Skeletal muscle tissue (tissue), 4 donors: ENCODE data around the gene CFI. TPM values are rescaled to one million over a fixed set of nuclear protein-coding genes. Genes with fewer than 3 reads are reported as not detected.

ENCODE experiments used
- H3K27ac ChIP-seq: one replicate; pipeline ENCODE4 v1.7.0; 2013; ENCODE audit warnings: mild to moderate bottlenecking, low read depth, low read length, inconsistent platforms
- H3K27me3 ChIP-seq, 3 donors: one replicate each; pipeline ENCODE4 v1.7.0; 2013; ENCODE audit warnings: low read length in 3 of 3; ENCODE audit not compliant: control insufficient read depth in 3 of 3, insufficient read depth in 3 of 3
- H3K36me3 ChIP-seq, 3 donors: one replicate each; pipeline ENCODE4 v1.7.0; 2013; ENCODE audit warnings: low read length in 3 of 3; ENCODE audit not compliant: control insufficient read depth in 3 of 3, insufficient read depth in 3 of 3
- H3K4me1 ChIP-seq, 3 donors: one replicate each; pipeline ENCODE4 v1.7.0; 2013; ENCODE audit warnings: low read length in 3 of 3, mild to moderate bottlenecking in 3 of 3; ENCODE audit not compliant: control insufficient read depth in 3 of 3, insufficient read depth in 3 of 3
- H3K4me3 ChIP-seq, 3 donors: one replicate each; pipeline ENCODE4 v1.7.0; 2013; ENCODE audit warnings: low read length in 3 of 3
- H3K9ac ChIP-seq, 3 donors: one replicate each; pipeline ENCODE4 v1.7.0; 2013; ENCODE audit warnings: low read length in 3 of 3, mild to moderate bottlenecking in 3 of 3, moderate library complexity in 2 of 3, low read depth in 1 of 3
- H3K9me3 ChIP-seq, 3 donors: one replicate each; pipeline ENCODE4 v1.7.0; 2013; ENCODE audit warnings: low read length in 3 of 3; ENCODE audit not compliant: control insufficient read depth in 3 of 3
- total RNA-seq: library from RNA; depleted of rRNA; stranded (reverse); fragments of >200 nt; gene quantifications from one replicate; pipeline ENCODE4 v1.2.3, GENCODE V29; 2014
- donor health status: Osteomylitis.

Gene CFI
- total RNA-seq, 1 donor from 2014 or later, result 5.7 TPM

DNA sequence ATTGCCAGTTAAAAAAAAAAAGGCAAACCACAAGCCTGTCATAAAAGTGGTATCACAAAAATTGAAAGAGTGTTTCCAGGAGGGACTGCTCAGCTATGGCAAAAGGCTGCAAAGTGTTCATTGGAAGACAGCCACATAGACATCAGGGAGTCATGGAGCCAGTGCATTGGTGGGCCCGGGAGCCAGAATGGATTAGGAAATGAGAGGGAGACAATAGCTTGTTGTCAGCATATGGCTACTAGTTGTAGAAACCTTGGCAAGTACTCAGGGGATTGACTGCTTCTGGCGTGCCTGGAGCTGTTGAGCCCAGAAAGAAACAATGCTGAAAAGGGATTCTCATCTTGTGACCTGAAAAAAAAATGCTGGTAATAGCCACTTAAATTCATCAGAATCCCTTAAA lies 18.8 kb upstream of the CFI start:
- Histone ChIP-seq H3K4me1 (peaks cover 5 to 13% (median 11%) of the 10 kb centered on the region in 3 donors), H3K4me3 (no peak overlapping the region), H3K9me3 (no peaks in the 10 kb centered on the region), H3K27ac (no peak overlapping the region), H3K9ac (no peak overlapping the region), H3K27me3 (no peaks in the 10 kb centered on the region), H3K36me3 (peaks cover 6 to 47% (median 36%) of the 10 kb centered on the region in 3 donors)

DNA sequence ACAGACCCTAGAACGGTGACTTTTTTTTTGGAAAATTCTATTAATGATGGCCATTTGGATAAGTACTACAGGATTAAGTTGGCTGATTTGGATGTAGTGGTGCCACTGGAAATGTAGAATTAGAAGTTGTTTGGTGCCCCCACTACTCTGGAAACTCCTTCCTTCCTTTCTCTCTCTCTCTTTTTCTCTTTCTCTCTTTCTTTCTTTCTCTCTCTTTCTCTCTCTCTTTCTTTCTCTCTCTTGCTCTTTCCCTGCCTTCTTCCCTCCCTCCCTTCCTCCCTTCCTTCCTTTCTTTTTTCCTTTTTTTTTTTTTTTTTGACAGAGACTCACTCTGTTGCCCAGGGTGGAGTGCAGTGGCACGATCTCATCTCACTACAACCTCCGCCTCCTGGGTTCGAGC lies 16.5 kb upstream of the CFI start:
- Histone ChIP-seq H3K27me3 (no peaks in the 10 kb centered on the region), H3K9ac (no peak overlapping the region), H3K4me3 (no peak overlapping the region), H3K9me3 (no peaks in the 10 kb centered on the region), H3K4me1 (peaks cover 8 to 13% (median 11%) of the 10 kb centered on the region in 3 donors), H3K36me3 (peaks cover 6 to 30% (median 27%) of the 10 kb centered on the region in 3 donors), H3K27ac (no peak overlapping the region)

DNA sequence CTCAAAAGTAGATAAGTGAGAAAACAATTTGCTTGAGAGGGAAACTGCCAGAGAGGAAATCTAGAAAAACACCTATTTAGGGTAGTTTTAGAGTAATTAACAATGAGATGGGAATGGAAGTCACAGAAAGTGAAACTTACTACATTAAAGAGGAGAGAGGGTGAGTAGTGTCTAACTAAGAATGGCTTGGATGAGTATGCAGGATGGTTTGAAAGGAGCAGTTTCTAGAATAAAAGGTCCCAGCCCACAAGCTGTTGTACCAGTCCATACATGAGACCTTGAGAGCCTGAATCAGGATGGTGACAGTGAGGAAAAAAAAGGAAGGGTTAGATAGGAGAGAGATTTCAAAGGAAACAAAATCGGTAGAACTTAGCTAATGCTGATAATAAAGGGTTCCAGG lies 15.1 kb upstream of the CFI start:
- Histone ChIP-seq H3K36me3 (peaks cover 0 to 21% (median 17%) of the 10 kb centered on the region in 3 donors), H3K9ac (peak overlapping the region in 1 of 3 donors; percentile 88), H3K9me3 (no peaks in the 10 kb centered on the region), H3K4me3 (no peak overlapping the region), H3K4me1 (peaks cover 8 to 13% (median 11%) of the 10 kb centered on the region in 3 donors), H3K27ac (no peak overlapping the region), H3K27me3 (no peaks in the 10 kb centered on the region)

DNA sequence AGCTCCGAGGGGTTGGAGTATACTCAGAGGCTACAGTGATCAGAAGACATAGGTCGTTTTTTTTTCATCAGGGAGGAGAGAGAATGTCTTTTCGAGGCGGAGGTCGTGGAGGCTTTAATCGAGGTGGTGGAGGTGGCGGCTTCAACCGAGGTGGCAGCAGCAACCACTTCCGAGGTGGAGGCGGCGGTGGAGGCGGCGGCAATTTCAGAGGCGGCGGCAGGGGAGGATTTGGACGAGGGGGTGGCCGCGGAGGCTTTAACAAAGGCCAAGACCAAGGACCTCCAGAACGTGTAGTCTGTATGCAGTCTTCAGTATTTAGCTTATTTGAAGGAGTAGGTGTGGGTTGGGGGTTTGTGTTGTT lies 14.3 kb upstream of the CFI start:
- Histone ChIP-seq H3K4me1 (peaks cover 8 to 13% (median 11%) of the 10 kb centered on the region in 3 donors), H3K36me3 (peaks cover 0 to 16% (median 14%) of the 10 kb centered on the region in 3 donors), H3K27ac (peak overlapping the region; percentile 83), H3K9ac (peak overlapping the region; percentile 77 to 88 (median 85)), H3K27me3 (no peaks in the 10 kb centered on the region), H3K4me3 (peak overlapping the region; percentile 96 to 99 (median 98)), H3K9me3 (no peaks in the 10 kb centered on the region)

DNA sequence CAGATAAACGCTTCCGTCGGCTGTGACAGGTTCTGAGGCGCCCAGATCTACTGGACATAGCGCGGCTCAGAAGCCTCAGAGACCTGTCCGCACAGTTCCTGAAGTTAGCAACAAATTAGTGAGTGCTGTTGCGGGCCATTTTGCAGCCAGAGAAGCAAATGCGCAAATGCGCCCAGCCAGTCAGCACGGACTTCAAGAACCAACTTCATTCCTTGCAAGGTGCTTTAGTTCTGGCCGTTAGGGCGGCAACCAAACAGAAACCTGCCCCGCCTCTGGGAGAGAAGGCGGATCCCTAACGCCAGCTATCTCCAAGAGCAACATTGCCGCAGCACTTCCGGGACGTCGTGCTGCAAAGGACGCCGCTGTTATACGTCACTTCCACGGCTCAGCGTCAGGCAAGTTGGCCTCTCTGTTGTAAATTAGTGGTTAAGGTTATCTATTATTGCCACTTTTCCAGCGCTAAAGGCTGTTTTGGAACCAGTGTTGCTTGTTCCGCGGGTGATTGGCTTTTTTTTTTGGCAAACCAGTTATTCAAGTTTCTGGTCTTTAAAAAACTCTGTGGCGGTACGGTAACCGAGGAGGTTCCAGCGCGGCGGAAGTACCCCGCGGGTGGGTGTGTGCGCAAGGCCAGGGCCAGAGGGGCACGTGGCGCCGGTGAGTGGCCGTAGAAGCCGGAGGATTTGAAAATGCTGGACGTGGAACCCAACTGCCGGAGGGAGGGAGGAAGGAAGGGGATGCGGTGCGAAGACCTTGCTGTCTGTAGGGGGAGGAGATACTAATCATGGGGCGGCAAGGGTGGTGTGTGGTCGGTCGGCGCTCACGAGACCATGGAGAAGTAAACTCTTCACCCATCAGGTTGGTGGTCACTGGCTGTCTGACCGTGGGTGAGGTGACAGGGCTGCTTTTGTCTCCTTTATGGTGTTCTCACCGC lies 13.6 kb upstream of the CFI start, which contains the start of gene GAR1:
Gene GAR1, plus strand, starts transcription at position 612 of the 931 bp plus-strand sequence. CDS start 403 bp downstream, outside the sequence.
- Histone ChIP-seq H3K9me3 (no peaks in the 10 kb centered on the region), H3K27me3 (no peaks in the 10 kb centered on the region), H3K27ac (peak within 1 kb of the TSS; percentile 83), H3K9ac (peak within 1 kb of the TSS; percentile 77 to 88 (median 85)), H3K36me3 (peaks cover 0 to 11% (median 10%) of the 10 kb centered on the region in 3 donors), H3K4me1 (peaks cover 8 to 13% (median 11%) of the 10 kb centered on the region in 3 donors), H3K4me3 (peak within 1 kb of the TSS; percentile 96 to 99 (median 98))

DNA sequence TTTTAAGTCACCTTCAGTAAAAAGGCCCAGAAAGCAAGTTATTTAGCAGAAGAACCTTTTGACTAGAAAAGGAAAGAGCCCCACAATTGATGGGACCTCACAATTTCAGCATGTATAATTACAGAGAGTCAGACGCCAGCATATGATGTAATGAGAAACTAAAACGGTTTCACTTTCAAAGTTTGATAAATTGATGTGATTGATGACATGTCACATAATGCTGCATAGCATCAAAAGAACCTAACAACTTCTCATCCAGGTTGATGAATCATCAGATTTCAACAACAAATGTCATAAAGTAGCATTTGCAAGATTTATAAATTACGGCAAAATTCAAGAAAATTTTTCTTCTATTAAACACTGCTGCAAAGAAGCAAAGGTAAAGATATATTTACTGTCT lies 9.9 kb upstream of the CFI start:
- H3K9ac ChIP-seq, result no peak overlapping the region
- H3K27ac ChIP-seq, result no peak overlapping the region
- no peaks in the 10 kb centered on the region for H3K9me3 ChIP-seq
- peaks cover 7 to 8% (median 8%) of the 10 kb centered on the region in 3 donors for H3K4me1 ChIP-seq
- no peaks in the 10 kb centered on the region for H3K36me3 ChIP-seq
- no peak overlapping the region for H3K4me3 ChIP-seq
- H3K27me3 ChIP-seq, result no peaks in the 10 kb centered on the region

DNA sequence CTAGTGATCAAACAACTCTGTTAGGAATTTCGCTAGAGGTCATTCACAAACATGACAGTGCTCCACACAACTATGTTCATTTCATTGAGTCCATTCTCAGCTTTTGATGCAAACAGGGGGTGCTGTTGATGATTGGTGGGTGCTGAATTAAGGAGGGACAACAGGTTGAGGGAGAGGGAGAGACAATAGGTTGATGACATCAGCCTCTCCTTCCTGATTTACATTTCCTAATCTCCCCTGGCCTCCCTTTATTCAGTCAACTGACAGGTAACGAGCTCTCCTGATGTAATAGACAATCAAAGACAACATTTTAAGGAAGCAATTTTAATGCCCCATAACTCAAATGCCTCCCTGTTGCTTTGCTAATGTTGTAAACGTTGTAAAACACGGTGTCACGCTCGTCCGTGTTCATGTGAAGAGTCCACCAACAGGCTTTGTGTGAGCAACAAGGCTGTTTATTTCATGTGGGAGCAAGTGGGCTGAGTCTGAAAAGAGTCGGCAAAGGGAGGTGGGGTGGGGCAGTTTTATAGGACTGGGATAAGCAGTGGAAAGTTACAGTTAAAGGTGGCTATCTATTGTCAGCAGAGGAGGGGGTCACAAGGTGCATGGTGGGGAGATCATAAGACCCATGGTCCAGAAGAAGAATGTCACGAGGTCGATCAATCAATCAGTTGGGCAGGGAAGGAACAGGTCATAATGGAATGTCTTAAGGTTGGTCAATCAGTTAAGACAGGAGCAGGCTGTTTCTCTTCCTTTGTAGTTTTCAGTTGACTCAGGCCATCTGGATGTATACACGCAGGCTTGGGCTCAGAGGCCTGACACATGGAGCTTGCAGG lies 9.0 kb upstream of the CFI start:
- Histone ChIP-seq H3K9ac (no peak overlapping the region), H3K9me3 (no peaks in the 10 kb centered on the region), H3K36me3 (no peaks in the 10 kb centered on the region), H3K4me3 (no peak overlapping the region), H3K27ac (no peak overlapping the region), H3K27me3 (no peaks in the 10 kb centered on the region), H3K4me1 (peaks cover 0 to 2% (median under 1%) of the 10 kb centered on the region in 3 donors)

DNA sequence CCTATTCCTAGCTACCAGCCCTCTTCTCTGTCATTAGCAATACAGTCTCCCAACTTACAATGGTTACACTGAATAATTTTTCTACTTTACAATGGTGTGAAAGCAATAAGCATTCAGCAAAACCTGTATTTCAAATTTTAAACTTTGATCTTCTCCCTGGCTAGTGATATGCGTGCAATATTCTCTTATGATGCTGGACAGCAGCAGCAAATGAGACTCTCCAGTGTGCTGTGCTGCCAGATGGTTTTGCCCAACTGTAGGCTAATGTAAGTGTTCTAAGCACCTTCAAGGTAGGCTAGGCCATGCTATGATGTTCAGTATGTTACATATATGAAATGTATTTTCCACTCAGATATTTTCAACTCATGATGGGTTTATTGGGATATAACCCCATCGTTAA lies 7.9 kb upstream of the CFI start:
- Histone ChIP-seq H3K27me3 (no peaks in the 10 kb centered on the region), H3K4me3 (no peak overlapping the region), H3K9ac (no peak overlapping the region), H3K9me3 (no peaks in the 10 kb centered on the region), H3K36me3 (no peaks in the 10 kb centered on the region), H3K27ac (no peak overlapping the region), H3K4me1 (peaks cover 0 to under 1% (median 0%) of the 10 kb centered on the region in 3 donors)

DNA sequence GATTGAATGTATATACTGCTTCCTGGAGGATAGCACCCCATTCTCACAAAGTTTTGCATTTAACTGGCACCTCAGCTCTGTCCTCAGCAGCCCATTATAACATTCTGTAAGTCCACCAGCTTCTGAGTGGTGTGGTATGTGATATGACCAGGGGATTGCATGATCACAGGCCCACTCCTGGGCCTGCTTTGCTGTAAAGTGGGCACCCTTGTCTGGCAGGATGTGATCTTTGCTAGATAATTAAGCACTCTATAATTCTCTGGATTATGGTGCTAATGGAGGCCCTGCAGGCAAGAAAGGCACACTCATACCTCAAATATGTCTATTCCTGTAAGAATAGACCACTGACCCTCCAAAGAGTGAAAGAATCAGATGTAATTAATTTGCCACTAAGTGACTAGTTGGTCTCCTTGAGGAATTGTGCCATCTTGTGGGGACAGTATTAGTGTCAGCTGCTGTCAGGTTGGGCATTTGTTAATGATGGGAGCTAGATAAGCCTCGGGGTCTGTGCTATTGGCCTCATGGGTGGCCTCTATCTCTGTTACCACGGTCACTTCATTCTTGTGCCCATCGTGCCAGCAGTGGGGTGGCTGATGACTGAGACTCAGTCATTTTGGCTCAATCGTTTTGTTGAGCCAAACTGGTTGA lies 2.2 kb upstream of the CFI start:
- Histone ChIP-seq H3K27me3 (no peaks in the 10 kb centered on the region), H3K9me3 (no peaks in the 10 kb centered on the region), H3K4me3 (no peak overlapping the region), H3K36me3 (no peaks in the 10 kb centered on the region), H3K4me1 (peaks cover 0 to 3% (median 0%) of the 10 kb centered on the region in 3 donors), H3K27ac (no peak overlapping the region), H3K9ac (no peak overlapping the region)
